ENCODE measurements around the gene DNAJA2.
"Not testable (repeated sequence)": the region's sequence is repeated elsewhere in the genome, so short reads cannot be mapped to it uniquely, and the experiment has no call there.

DNAJA2 gene

GRCh38 chr16:46975165-46975564, 1.7 kb upstream of the DNAJA2 start:
- ATAC-seq: no peak

GRCh38 chr16:46974352-46974751, 878 bp upstream of the DNAJA2 start:
- ATAC-seq: peak; percentile 11 to 15

- ATAC-seq: no peak
Observed at GRCh38 chr16:46973996-46974324, 486 bp upstream of the DNAJA2 start.

GRCh38 chr16:46972429-46973206, 856 bp downstream of the DNAJA2 start:
- ATAC-seq: peak; percentile 20 to 24

GRCh38 chr16:46971271-46971670, 2.2 kb downstream of the DNAJA2 start:
- no peak for ATAC-seq

GRCh38 chr16:46970089-46970488, 3.4 kb downstream of the DNAJA2 start:
- ATAC-seq: no peak

- no peak for ATAC-seq
Observed at GRCh38 chr16:46968063-46968435, 5.4 kb downstream of the DNAJA2 start.

GRCh38 chr16:46962629-46963028, 10.8 kb downstream of the DNAJA2 start:
- ATAC-seq: no peak

GRCh38 chr16:46961373-46962353, 11.8 kb downstream of the DNAJA2 start:
- ATAC-seq: peak; percentile 99

GRCh38 chr16:46954562-46954961, 18.9 kb downstream of the DNAJA2 start:
- no peak for ATAC-seq

GRCh38 chr16:46950009-46950408, 23.5 kb downstream of the DNAJA2 start:
- ATAC-seq: no peak

GRCh38 chr16:46949241-46949892, 24.1 kb downstream of the DNAJA2 start:
- ATAC-seq: peak; percentile 91 to 92

- peak in 1 of 2 donors; percentile 3 for ATAC-seq
Observed at GRCh38 chr16:46948548-46949166, 24.8 kb downstream of the DNAJA2 start.

- peak; percentile 33 to 34 for ATAC-seq
Observed at GRCh38 chr16:46947900-46948547, 25.4 kb downstream of the DNAJA2 start.

GRCh38 chr16:46944713-46945112, 28.8 kb downstream of the DNAJA2 start:
- not testable (repeated sequence) for ATAC-seq

- ATAC-seq: no peak
Observed at GRCh38 chr16:46937536-46937935, 35.9 kb downstream of the DNAJA2 start.

- no peak for ATAC-seq
Observed at GRCh38 chr16:46932802-46933201, 40.7 kb downstream of the DNAJA2 start.

GRCh38 chr16:46930861-46931260, 42.6 kb downstream of the DNAJA2 start:
- ATAC-seq: no peak

- peak; percentile 38 to 67 for ATAC-seq
Observed at GRCh38 chr16:46929378-46930332, 43.8 kb downstream of the DNAJA2 start.

GRCh38 chr16:46928811-46929210, 44.7 kb downstream of the DNAJA2 start:
- no peak for ATAC-seq

- ATAC-seq: no peak
Observed at GRCh38 chr16:46927273-46927672, 46.2 kb downstream of the DNAJA2 start.
